HG02840 (cell line): ENCODE data around the gene SOS2.
"Not testable (repeated sequence)": the region's sequence is repeated elsewhere in the genome, so short reads cannot be mapped to it uniquely, and the experiment has no call there.

Experiments
- ATAC-seq: cut with Tn5 transposase; IDR thresholded peaks from one replicate; pipeline ENCODE4 v1.9.1; 2021; ENCODE audit warnings: mild to moderate bottlenecking, moderate library complexity, moderate number of reproducible peaks; ENCODE audit not compliant: unreplicated experiment, low FRiP score

SOS2 gene

DNA sequence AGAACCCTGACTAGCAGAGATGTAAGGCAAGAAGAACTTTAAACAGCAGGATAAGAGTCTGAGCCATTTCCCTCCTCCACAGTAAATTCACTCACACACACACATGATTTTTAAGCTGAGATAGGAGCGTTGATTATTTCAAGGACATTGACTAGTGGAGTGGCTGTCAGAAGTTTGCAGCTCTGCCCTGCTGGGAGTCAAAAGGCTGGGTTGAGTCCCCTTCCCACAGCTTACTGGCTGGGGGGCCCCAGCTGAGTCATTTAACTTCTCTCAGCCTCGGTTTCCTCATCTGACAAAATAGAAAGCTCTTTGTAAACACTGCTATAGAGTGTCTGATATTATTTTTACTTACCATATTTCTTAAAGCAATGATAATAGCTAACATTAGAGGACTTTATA, 143.3 kb downstream of the SOS2 start:
- no peak for ATAC-seq

DNA sequence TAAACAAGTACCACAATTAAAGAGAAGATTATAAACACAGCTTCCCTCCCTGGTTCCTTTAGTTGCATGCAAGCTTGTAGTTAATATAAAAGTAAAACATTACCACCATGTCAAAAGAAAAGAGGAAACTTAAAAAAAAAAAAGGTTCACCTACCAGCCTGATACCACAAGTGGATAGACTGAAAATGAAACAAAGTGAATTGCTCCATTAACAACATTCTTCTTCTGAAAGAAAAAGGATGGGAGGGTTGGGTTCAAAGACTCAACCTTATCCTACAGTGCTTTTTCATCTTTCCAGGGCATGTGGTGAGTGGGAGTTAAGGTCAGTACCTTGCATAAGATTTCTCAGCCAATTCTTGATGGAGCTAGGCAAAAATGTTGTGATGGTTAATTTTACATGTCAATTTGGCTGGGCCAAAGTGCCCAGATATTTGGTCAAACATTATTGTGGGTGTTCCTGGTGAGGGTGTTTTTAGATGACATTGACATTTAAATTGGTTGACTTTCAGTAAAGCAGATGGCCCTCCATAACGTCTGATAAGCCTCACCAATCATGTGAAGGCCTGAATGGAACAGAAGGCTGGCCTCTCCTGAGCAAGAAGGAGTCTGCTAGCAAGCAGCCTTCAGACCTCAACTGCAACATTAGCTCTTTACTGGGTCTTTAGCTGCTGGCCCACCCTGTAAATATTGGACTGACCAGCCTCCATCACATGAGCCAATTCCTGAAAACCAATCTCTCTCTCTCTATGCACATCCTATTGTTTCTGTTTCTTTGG, 143.8 kb downstream of the SOS2 start:
- ATAC-seq, result no peak

DNA sequence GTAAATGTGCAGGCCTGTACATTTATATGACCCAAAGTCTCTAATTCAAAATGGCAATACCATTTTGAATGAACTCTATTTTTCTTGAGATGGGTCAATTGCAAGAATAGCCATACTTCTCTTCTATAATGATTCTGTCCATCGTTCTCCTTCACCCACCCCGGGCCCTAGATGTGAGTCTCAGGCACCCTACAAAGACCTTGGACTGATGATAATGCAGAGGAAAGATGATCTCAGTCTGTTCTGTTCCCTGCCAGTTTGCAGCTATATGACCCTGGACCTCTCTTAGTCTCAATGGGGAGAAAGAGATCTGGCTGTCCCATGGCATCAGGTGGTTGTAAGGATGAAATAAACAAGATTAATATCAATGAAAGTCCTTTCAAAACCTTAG, 145.1 kb downstream of the SOS2 start:
- ATAC-seq, result no peak

DNA sequence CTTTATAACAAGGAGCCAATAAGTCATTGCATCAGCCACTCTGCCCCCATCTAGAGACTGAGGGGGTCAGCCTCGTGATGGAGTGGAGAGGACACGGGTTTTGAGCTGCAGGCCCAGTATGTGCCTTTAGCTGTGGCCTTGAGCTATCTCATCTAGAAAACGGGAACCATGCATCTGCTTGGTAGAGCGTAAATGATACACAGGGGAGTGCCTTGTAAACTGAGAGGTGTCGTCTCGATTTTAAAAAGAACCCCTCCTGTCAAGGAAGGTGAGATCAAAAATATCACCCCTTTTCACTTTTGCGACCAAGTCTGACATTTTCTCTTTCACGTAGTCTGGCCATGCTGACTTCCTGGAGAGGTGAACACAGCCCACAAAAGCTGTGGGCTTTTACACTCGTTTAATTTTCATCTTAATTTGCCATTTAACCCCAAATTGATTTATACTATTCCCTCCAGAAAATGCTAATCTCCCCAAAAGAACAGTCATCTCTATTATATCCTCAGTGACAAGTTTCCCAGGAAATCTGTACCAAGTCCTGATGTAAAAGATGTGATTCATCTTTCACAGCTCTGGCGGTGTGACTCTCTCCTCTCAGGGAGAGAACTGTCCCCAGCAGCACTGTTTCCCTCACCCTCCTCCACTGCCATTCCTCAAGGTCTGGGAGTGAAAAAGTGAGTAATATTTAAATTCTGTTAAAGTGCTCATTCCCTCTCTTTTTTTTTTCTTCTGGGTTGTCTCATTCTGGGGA, 145.6 kb downstream of the SOS2 start:
- peak; percentile 46 for ATAC-seq

DNA sequence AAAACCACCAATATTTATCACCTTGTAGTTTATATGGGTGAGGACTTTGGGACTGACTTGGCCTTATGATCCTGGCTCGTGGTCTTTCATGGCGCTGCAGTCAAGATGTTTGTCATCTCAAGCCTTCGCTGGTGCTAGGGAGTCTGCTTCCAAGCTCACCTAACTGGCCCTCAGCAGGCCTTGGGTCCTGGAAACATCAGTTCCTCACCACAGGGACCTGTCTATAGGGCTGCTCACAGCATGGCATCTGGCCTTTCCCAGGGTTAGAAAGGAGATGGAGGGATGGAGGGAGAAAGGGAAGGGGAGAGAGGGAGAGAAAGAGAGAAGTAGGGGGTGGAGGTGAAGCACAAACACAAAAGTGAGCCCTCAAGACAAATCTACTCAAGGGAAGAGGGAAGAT, 146.7 kb downstream of the SOS2 start:
- no peak for ATAC-seq

DNA sequence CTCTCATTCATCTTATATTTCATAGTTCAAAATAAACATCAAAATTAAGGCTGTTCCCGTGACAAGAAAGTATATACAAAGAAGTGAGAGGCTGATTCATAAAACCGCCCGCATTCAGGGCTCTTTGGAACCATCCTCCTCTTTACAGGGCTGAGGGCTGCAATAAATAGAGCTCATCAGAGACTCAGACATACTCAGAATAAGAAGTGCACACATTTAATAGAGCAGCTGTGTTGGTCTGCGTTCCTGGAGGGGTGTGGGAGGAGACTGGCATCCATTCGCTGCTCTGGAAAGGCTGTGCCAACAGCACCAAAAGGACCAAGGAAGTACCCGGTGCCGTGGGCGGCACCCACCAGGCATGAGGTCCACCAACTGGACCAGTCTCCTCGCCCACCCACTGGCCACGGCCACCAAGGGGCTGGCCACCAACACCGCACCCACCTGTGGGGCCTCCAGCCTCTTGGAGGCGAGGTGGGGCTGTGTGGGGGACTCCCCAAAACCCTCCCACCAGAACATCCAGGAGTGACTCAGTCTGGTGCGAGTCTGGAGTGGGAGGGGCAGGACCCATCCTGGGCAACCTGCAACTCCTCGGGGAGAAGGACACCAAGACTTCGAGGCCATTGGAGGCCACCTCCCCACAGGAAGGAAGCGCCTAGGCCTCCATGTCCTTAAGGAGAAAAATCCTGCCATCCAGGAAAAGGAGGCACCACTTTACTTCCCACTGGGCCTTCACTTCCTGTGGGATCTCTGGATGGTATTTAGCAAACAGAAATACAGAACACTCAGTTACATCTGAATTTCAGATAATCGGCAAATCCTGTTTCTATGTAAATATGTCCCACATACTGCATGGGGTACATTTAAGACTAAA, 147.7 kb downstream of the SOS2 start:
- ATAC-seq, result peak; percentile 34

- peak; percentile 68 for ATAC-seq
Measured at GRCh38 chr14:50082784-50083466, 148.5 kb downstream of the SOS2 start.

GRCh38 chr14:50082308-50082742, 149.1 kb downstream of the SOS2 start:
- ATAC-seq, result no peak

DNA sequence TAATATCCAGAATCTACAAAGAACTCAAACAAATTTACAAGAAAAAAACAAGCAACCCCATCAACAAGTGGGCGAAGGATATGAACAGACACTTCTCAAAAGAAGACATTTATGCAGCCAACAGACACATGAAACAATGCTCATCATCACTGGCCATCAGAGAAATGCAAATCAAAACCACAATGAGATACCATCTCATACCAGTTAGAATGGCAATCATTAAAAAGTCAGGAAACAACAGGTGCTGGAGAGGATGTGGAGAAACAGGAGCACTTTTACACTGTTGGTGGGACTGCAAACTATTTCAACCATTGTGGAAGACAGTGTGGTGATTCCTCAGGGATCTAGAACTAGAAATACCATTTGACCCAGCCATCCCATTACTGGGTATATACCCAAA, 152.3 kb downstream of the SOS2 start:
- not testable (repeated sequence) for ATAC-seq

DNA sequence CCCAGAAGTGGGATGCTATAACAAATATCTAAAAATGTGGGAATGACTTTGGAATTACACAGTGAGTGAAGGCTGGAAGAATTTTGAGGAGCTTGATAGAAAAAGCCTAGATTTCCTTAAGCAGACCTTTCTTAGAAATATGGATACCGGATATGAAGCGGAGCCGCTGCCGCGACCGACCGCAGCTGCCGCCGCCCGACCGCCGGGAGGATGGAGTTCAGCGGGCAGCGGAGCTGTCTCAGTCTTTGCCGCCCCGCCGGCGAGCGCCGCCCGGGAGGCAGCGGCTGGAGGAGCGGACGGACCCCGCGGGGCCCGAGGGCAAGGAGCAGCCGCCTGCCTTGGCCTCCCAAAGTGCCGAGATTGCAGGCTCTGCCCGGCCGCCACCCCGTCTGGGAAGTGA, 157.7 kb downstream of the SOS2 start:
- not testable (repeated sequence) for ATAC-seq

DNA sequence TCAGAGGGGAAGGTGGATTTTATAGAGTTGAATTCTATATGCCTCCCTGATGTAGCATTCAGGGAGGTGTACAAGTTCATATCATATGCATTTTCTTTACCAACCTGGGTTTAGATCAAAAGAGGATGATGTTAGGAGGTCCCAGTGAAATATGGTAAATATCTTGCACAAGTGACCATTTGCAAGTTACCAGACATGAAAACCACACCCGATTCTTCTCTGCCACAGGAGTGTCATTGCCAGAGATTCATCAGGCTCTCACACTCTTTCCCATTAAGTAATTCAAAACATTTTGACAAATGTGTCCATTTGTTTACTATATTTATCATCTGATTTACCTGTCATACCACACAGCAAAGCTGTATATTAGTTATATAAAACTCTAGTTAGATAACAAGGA, 159.0 kb downstream of the SOS2 start:
- ATAC-seq, result no peak

- no peak for ATAC-seq
Measured at GRCh38 chr14:50070840-50071548, 160.4 kb downstream of the SOS2 start.

GRCh38 chr14:50070230-50070629, 161.1 kb downstream of the SOS2 start:
- no peak for ATAC-seq

- no peak for ATAC-seq
Measured at GRCh38 chr14:50069325-50069724, 162.1 kb downstream of the SOS2 start.

- ATAC-seq, result no peak
Measured at GRCh38 chr14:50068496-50068895, 162.9 kb downstream of the SOS2 start.

DNA sequence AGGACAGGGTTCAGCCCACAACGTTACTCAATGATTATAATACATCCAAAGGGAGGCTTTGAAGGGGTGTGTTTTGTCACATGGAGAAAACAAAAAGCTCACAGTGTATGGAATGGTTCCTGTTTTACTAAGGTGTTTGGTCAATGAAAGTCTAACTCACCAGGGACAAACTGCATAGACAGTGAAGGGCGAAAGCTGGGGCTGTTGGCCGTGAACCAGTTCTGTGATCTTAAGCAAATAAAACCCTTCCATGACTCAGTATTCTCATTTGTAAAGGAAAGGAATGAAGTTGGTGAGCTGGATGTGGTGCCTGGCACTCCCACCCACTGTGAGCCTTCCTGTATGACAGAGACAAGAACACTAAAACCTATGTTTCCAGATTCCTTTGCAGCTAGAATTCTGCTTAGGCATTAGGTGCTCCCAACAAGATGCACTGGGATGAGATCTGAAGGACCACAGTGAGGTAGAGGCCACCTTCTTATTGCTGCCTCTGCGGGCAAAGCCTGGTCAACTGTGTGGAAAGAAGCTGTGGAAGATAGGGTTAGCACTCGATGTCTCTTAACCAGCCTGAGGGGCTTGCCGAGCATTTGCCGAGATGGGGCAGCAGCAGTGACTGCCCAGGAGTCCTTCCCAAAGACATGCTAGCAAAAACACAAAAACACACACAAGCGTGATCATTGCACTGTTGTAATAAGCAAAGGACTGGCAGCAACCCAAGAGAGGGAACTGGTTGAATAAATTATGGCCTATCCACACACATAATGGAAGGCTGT, 163.5 kb downstream of the SOS2 start:
- ATAC-seq, result no peak
